Smooth muscle cell (in vitro differentiated cells): ENCODE results near the gene PRIM1. TPM values are rescaled to one million over a fixed set of nuclear protein-coding genes. Genes with fewer than 3 reads are reported as not detected.
A peak's percentile ranks its signal among the peaks of the same experiment; 100 is the strongest.
"Not testable (repeated sequence)": the region's sequence is repeated elsewhere in the genome, so short reads cannot be mapped to it uniquely, and the experiment has no call there.

ENCODE experiments used
- DNase-seq: peaks from one replicate; lab custom pipeline; 2025; ENCODE audit not compliant: unreplicated experiment; lab: John Stamatoyannopoulos, UW
- H2AFZ ChIP-seq: fragments of 200-600 bp; sonication (generic); 2 replicates; pipeline ENCODE4 v1.6.0; 2016; ENCODE audit warnings: antibody characterized with exemption, low read depth, mild to moderate bottlenecking
- H3F3A ChIP-seq: fragments of 200-600 bp; sonication (generic); 2 replicates; pipeline ENCODE4 v1.6.0; 2017; ENCODE audit warnings: antibody characterized with exemption, low read depth
- H3K27ac ChIP-seq: fragments of 200-600 bp; sonication (generic); 2 replicates; pipeline ENCODE4 v1.5.1; 2016; ENCODE audit warnings: low read depth, mild to moderate bottlenecking
- H3K27me3 ChIP-seq: fragments of 200-600 bp; sonication (generic); 2 replicates; pipeline ENCODE4 v1.6.1; 2016; ENCODE audit warnings: low read depth, mild to moderate bottlenecking
- H3K36me3 ChIP-seq: fragments of 200-600 bp; sonication (generic); 2 replicates; pipeline ENCODE4 v1.5.1; 2016; ENCODE audit warnings: low read depth
- H3K4me1 ChIP-seq: fragments of 200-600 bp; sonication (generic); 2 replicates; pipeline ENCODE4 v1.5.1; 2016; ENCODE audit warnings: low read depth
- H3K4me2 ChIP-seq: fragments of 200-600 bp; sonication (generic); 2 replicates; pipeline ENCODE4 v1.6.0; 2016; ENCODE audit warnings: mild to moderate bottlenecking
- H3K4me3 ChIP-seq: fragments of 200-600 bp; sonication (generic); 2 replicates; pipeline ENCODE4 v1.5.1; 2016; ENCODE audit warnings: mild to moderate bottlenecking
- H3K79me2 ChIP-seq: fragments of 200-600 bp; sonication (generic); 2 replicates; pipeline ENCODE4 v1.6.0; 2016; ENCODE audit warnings: low read depth, mild to moderate bottlenecking
- H3K9ac ChIP-seq: fragments of 200-600 bp; sonication (generic); 2 replicates; pipeline ENCODE4 v1.6.0; 2016; ENCODE audit warnings: low read depth
- H3K9me3 ChIP-seq: fragments of 200-600 bp; sonication (generic); replicated peaks from 2 replicates; pipeline ENCODE4 v1.5.1; 2016; ENCODE audit warnings: low read depth
- H4K20me1 ChIP-seq: fragments of 200-600 bp; sonication (generic); 2 replicates; pipeline ENCODE4 v1.6.0; 2016; ENCODE audit warnings: low read depth
- CTCF ChIP-seq: fragments of 200-600 bp; sonication (generic); IDR thresholded peaks from 2 replicates; pipeline ENCODE4 v1.5.1; 2017; ENCODE audit warnings: borderline replicate concordance, mild to moderate bottlenecking, antibody characterized with exemption; ENCODE audit not compliant: insufficient read depth, poor library complexity, severe bottlenecking
- WGBS: methylation state at CpG from one replicate; pipeline ENCODE4 v1.1.7; 2016; ENCODE audit warnings: low lambda C conversion rate; 5-methylcytosine and 5-hydroxymethylcytosine counted together
- polyA plus RNA-seq: library from polyadenylated mRNA; unstranded; fragments of >200 nt; fragmentation: Nextera tagmentation; extraction: Ambion mirVana; gene quantifications from 2 replicates; pipeline ENCODE4 v1.2.1, GENCODE V29; 2016
- total RNA-seq: library from RNA; depleted of rRNA; stranded (reverse); fragments of >200 nt; gene quantifications from 2 replicates; pipeline ENCODE4 v1.2.3, GENCODE V29; 2014

The PRIM1 gene
- total and polyA plus RNA-seq, 2 experiments from 2014 or later: 7.0 to 12.7 TPM

DNA sequence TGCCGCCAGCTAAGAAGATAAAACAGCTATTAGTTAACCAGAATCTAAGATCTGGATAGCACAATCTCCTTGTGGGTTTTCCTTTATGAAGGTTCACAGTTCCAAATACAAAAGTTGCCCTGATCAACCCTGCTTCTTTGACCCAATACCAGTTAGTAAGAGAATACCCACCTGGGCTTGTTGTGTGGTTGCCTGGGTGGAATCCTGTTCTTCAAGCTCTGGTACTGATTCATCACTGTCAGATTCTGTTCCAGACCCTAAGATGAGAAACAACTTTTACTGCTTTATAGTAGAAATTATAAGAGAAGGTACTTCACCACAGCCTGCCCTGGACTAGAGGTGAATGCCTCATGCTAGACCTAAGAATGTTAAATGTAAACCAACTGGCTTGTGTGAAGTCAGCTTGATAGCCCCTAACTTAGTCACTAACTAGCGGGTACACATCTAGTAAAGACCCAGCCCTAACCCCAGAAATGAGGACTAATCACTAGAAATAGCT lies 37.6 kb downstream of the PRIM1 start:
- H3K36me3 ChIP-seq: peaks cover 12% of the 10 kb centered on the region
- no peak for TF ChIP-seq CTCF
- H4K20me1 ChIP-seq: peaks cover 68% of the 10 kb centered on the region

DNA sequence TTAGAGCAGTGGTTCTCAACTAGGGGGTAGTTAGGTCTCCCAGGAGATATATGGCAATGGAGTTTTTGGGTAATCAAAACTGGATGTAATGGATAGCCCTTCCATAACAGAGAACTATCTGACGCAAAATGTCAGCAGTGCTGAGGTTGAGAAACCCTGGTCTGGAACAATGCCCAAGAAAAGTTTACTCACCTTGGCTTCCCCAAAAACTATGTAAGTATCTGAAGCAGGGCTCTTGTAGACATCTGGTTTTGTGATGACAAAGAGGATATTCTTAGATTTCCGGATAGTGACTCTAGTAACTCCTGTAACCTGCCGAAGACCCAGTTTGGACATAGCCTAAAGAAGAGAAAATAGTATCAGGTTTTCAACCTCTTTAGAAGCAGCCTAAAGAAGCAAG lies 38.8 kb downstream of the PRIM1 start:
- 97% methylated on average over 3 of the region's 3 CpGs for WGBS
- Histone ChIP-seq H3K27ac (no peak overlapping the region), H3K4me1 (no peaks in the 10 kb centered on the region), H3K36me3 (peaks cover 12% of the 10 kb centered on the region), H3F3A (peaks cover 21% of the 10 kb centered on the region), H3K4me2 (no peak overlapping the region), H3K9ac (no peak overlapping the region), H3K79me2 (peaks cover 26% of the 10 kb centered on the region), H2AFZ (no peak overlapping the region), H4K20me1 (peaks cover 57% of the 10 kb centered on the region), H3K4me3 (no peak overlapping the region), H3K27me3 (no peaks in the 10 kb centered on the region), H3K9me3 (no peaks in the 10 kb centered on the region)
- TF ChIP-seq CTCF: no peak
- no peak for DNase-seq

More for the DNA sequence above, 37.6 kb downstream of the PRIM1 start:
- Histone ChIP-seq H3K79me2 (peaks cover 36% of the 10 kb centered on the region), H3K9ac (no peak overlapping the region), H2AFZ (no peak overlapping the region), H3K27ac (peak overlapping the region; percentile 43), H3K9me3 (no peaks in the 10 kb centered on the region), H3K4me2 (no peak overlapping the region), H3F3A (peaks cover 27% of the 10 kb centered on the region), H3K4me1 (peaks cover 6% of the 10 kb centered on the region), H3K27me3 (no peaks in the 10 kb centered on the region), H3K4me3 (no peak overlapping the region)
- no peak for DNase-seq
- WGBS: 98% methylated on average over 2 of the region's 2 CpGs

GRCh38 chr12:56709759-56710376 lies 42.3 kb downstream of the PRIM1 start:
- H3K4me2 ChIP-seq: no peak overlapping the region
- WGBS: 78% methylated on average over 5 of the region's 5 CpGs

DNA sequence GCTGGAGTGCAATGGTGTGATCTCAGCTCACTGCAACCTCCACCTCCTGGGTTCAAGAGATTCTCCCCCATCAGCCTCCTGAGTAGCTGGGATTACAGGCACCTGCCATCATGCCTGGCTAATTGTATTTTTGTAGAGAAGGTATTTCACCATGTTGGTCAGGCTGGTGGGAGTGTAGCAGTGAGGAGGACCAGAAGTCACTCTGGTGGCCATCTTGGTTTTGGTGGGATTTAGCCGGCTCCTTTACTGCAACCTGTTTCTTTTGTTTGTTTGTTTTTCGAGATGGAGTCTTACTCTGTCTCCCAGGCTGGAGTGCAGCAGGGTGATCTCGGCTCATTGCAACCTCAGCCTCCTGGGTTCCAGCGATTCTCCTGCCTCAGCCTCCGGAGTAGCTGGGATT lies 47.6 kb downstream of the PRIM1 start:
- not testable (repeated sequence) for H3K9ac ChIP-seq, H3K4me3 ChIP-seq, H4K20me1 ChIP-seq, H3K4me2 ChIP-seq, H3K27ac ChIP-seq, H3K4me1 ChIP-seq, H3K9me3 ChIP-seq, H3K27me3 ChIP-seq, H2AFZ ChIP-seq, H3K79me2 ChIP-seq, H3F3A ChIP-seq, H3K36me3 ChIP-seq, DNase-seq
- WGBS: 87% methylated on average over 5 of the region's 5 CpGs

More at GRCh38 chr12:56709759-56710376, 42.3 kb downstream of the PRIM1 start:
- DNase-seq: no peak
- H3K9ac ChIP-seq: no peak overlapping the region
- H3K4me3 ChIP-seq: no peak overlapping the region
- H2AFZ ChIP-seq: no peak overlapping the region
- H3K4me1 ChIP-seq: no peaks in the 10 kb centered on the region
- TF ChIP-seq CTCF: no peak
- peaks cover 23% of the 10 kb centered on the region for H4K20me1 ChIP-seq
- H3K79me2 ChIP-seq: peaks cover 1% of the 10 kb centered on the region
- H3K9me3 ChIP-seq: no peaks in the 10 kb centered on the region
- H3K27ac ChIP-seq: no peak overlapping the region
- H3K27me3 ChIP-seq: no peaks in the 10 kb centered on the region
- H3K36me3 ChIP-seq: peaks cover 12% of the 10 kb centered on the region
- H3F3A ChIP-seq: peaks cover 16% of the 10 kb centered on the region
